GM23338 (cell line): Measurements from ENCODE around the gene CDKN2AIPNL. TPM values are rescaled to one million over a fixed set of nuclear protein-coding genes. Genes with fewer than 3 reads are reported as not detected.

Experiments used
- ATAC-seq: fragments of 200-7000 bp; cut with Tn5 transposase; 3 replicates; pipeline ENCODE4 v1.9.1; 2020
- DNase-seq: peaks from one replicate; pipeline ENCODE4 v3.0.0-alpha.2; 2015; ENCODE audit warnings: low spot score
- H2AFZ ChIP-seq: fragments of 200-600 bp; sonication (generic); 2 replicates; pipeline ENCODE4 v1.8.0; 2016; ENCODE audit warnings: antibody characterized with exemption, mild to moderate bottlenecking, moderate library complexity
- H3F3A ChIP-seq: fragments of 200-600 bp; sonication (generic); replicated peaks from 2 replicates; pipeline ENCODE4 v1.8.0; 2017; ENCODE audit warnings: antibody characterized with exemption, mixed run types, low read depth
- H3K27ac ChIP-seq: fragments of 200-600 bp; sonication (generic); 2 replicates; pipeline ENCODE4 v1.6.1; 2016; ENCODE audit warnings: low read depth
- H3K27me3 ChIP-seq: fragments of 200-600 bp; sonication (generic); 2 replicates; pipeline ENCODE4 v1.8.0; 2016; ENCODE audit warnings: mild to moderate bottlenecking, mixed run types, moderate library complexity; ENCODE audit not compliant: insufficient read depth
- H3K36me3 ChIP-seq: fragments of 200-600 bp; sonication (generic); 2 replicates; pipeline ENCODE4 v1.8.0; 2016; ENCODE audit warnings: mild to moderate bottlenecking; ENCODE audit not compliant: insufficient read depth
- H3K4me1 ChIP-seq: fragments of 200-600 bp; sonication (generic); 2 replicates; pipeline ENCODE4 v1.8.0; 2016; ENCODE audit warnings: mild to moderate bottlenecking, moderate library complexity; ENCODE audit not compliant: insufficient read depth
- H3K4me2 ChIP-seq: fragments of 200-600 bp; sonication (generic); 2 replicates; pipeline ENCODE4 v1.7.1; 2017; ENCODE audit warnings: mixed run types
- H3K4me3 ChIP-seq: fragments of 200-600 bp; sonication (generic); 2 replicates; pipeline ENCODE4 v1.6.1; 2016; ENCODE audit warnings: mixed run types
- H3K79me2 ChIP-seq: fragments of 200-600 bp; sonication (generic); replicated peaks from 2 replicates; pipeline ENCODE4 v1.8.0; 2017; ENCODE audit warnings: mild to moderate bottlenecking; ENCODE audit not compliant: insufficient read depth
- H3K9me2 ChIP-seq: fragments of 200-600 bp; sonication (generic); 2 replicates; pipeline ENCODE4 v1.8.0; 2017; ENCODE audit not compliant: insufficient read depth
- H4K20me1 ChIP-seq: fragments of 200-600 bp; sonication (generic); replicated peaks from 2 replicates; pipeline ENCODE4 v1.8.0; 2017; ENCODE audit warnings: mild to moderate bottlenecking; ENCODE audit not compliant: insufficient read depth
- H3K27ac Mint-ChIP-seq: 2 replicates; pipeline ENCODE4 v1.8.0; 2020; ENCODE audit warnings: inconsistent platforms, mild to moderate bottlenecking, moderate library complexity, mixed read lengths
- H3K27me3 Mint-ChIP-seq: 3 replicates; pipeline ENCODE4 v1.8.0; 2022; ENCODE audit warnings: low read depth, mild to moderate bottlenecking, moderate library complexity, mixed read lengths, inconsistent platforms; ENCODE audit not compliant: insufficient read depth, poor library complexity
- H3K36me3 Mint-ChIP-seq: 3 replicates; pipeline ENCODE4 v1.8.0; 2021; ENCODE audit warnings: low read depth, mild to moderate bottlenecking, inconsistent platforms, moderate library complexity, mixed read lengths
- H3K4me1 Mint-ChIP-seq: 3 replicates; pipeline ENCODE4 v1.8.0; 2020; ENCODE audit warnings: mild to moderate bottlenecking, inconsistent platforms, mixed read lengths
- H3K4me3 Mint-ChIP-seq: 3 replicates; pipeline ENCODE4 v1.8.0; 2021; ENCODE audit warnings: moderate library complexity, mild to moderate bottlenecking, inconsistent platforms, mixed read lengths
- H3K9me3 Mint-ChIP-seq: 3 replicates; pipeline ENCODE4 v1.8.0; 2020; ENCODE audit warnings: moderate library complexity, mild to moderate bottlenecking, inconsistent platforms, mixed read lengths
- CTCF ChIP-seq, 2 experiments: fragments of 200-600 bp in 1 of 2; sonication (generic) in 1 of 2; conservative IDR thresholded peaks; 2 replicates each; pipeline versions ENCODE4 v1.5.1 to v1.6.1; 2016 to 2017; ENCODE audit warnings: antibody characterized with exemption in 2 of 2, low read depth in 2 of 2, mild to moderate bottlenecking in 2 of 2, moderate library complexity in 1 of 2
- EZH2 ChIP-seq: fragments of 200-600 bp; sonication (generic); IDR thresholded peaks from one replicate; pipeline ENCODE4 v1.8.0; 2017; ENCODE audit warnings: antibody characterized with exemption, mild to moderate bottlenecking, low read depth; ENCODE audit not compliant: unreplicated experiment
- EZH2phosphoT487 ChIP-seq: fragments of 200-600 bp; sonication (generic); IDR thresholded peaks from one replicate; pipeline ENCODE4 v1.8.1; 2018; ENCODE audit warnings: antibody characterized with exemption; ENCODE audit not compliant: unreplicated experiment
- JUNB ChIP-seq: IDR thresholded peaks from one replicate; pipeline ENCODE4 v1.6.1; 2016; ENCODE audit warnings: antibody characterized with exemption; ENCODE audit not compliant: unreplicated experiment
- NANOG ChIP-seq: IDR thresholded peaks from 2 replicates; pipeline ENCODE4 v1.6.1; 2016; ENCODE audit warnings: antibody characterized with exemption, borderline replicate concordance
- POLR2AphosphoS5 ChIP-seq: IDR thresholded peaks from 2 replicates; pipeline ENCODE4 v1.6.1; 2016; ENCODE audit warnings: antibody characterized with exemption, low read depth
- REST ChIP-seq: IDR thresholded peaks from one replicate; pipeline ENCODE4 v1.6.1; 2018; ENCODE audit warnings: antibody characterized with exemption; ENCODE audit not compliant: unreplicated experiment
- STAT1 ChIP-seq: IDR thresholded peaks from one replicate; pipeline ENCODE4 v1.6.1; 2016; ENCODE audit warnings: antibody characterized with exemption; ENCODE audit not compliant: unreplicated experiment
- ZNF114 ChIP-seq: fragments of 250-450 bp; sonication (Bioruptor Pico); IDR thresholded peaks from 2 replicates; pipeline ENCODE4 v1.5.0; 2020; ENCODE audit warnings: mild to moderate bottlenecking, moderate library complexity
- ZNF462 ChIP-seq: fragments of 250-450 bp; sonication (Bioruptor Pico); IDR thresholded peaks from 2 replicates; pipeline ENCODE4 v1.5.0; 2020; ENCODE audit warnings: mild to moderate bottlenecking, moderate library complexity
- polyA plus RNA-seq: library from polyadenylated mRNA; unstranded; fragments of >200 nt; fragmentation: Nextera tagmentation; extraction: Ambion mirVana; gene quantifications from 2 replicates; pipeline ENCODE4 v1.2.1, GENCODE V29; 2016
- total RNA-seq: library from RNA; depleted of rRNA; stranded (reverse); fragments of >200 nt; shearing (Covaris generic); gene quantifications from 2 replicates; pipeline ENCODE4 v1.2.3, GENCODE V29; 2014

CDKN2AIPNL gene
- total and polyA plus RNA-seq, 2 experiments from 2014 or later = 53.5 to 79.5 TPM

GRCh38 chr5:134438721-134439123, 27.0 kb upstream of the CDKN2AIPNL start (continued):
- no peak for TF ChIP-seq CTCF (conservative IDR thresholded peaks at IDR 0.05; ENCODE audit: low read depth in 2 of 2)
- TF ChIP-seq POLR2AphosphoS5 = no peak
- no peak for TF ChIP-seq ZNF114
- no peak for TF ChIP-seq EZH2phosphoT487
- no peak for TF ChIP-seq JUNB
- no peak for TF ChIP-seq NANOG

- H3K4me2 ChIP-seq = no peak overlapping the region
- H3K9me3 Mint-ChIP-seq = no peaks in the 10 kb centered on the region; the same call in 2 of the 3 replicates
- H3K27ac Mint-ChIP-seq = peak overlapping the region; percentile 44
- no peaks in the 10 kb centered on the region for H3K36me3 ChIP-seq
- no peaks in the 10 kb centered on the region for H3K27me3 ChIP-seq
- no peaks in the 10 kb centered on the region for H3K79me2 ChIP-seq
- peaks cover 42% of the 10 kb centered on the region for H3K36me3 Mint-ChIP-seq
- no peak overlapping the region for H2AFZ ChIP-seq
- no peak for ATAC-seq
- H3K27ac ChIP-seq = no peak overlapping the region; the same call in 1 of the 2 replicates
- no peak overlapping the region; the same call in 2 of the 3 replicates for H3K4me3 Mint-ChIP-seq
- no peaks in the 10 kb centered on the region for H3F3A ChIP-seq
- peaks cover 41% of the 10 kb centered on the region for H3K4me1 Mint-ChIP-seq
- H4K20me1 ChIP-seq = no peaks in the 10 kb centered on the region
- H3K4me3 ChIP-seq = no peak overlapping the region
- DNase-seq = no peak
- H3K4me1 ChIP-seq = peaks cover 11% of the 10 kb centered on the region; the same call in 1 of the 2 replicates
- H3K9me2 ChIP-seq = peaks cover 3% of the 10 kb centered on the region; the same call in 1 of the 2 replicates
- H3K27me3 Mint-ChIP-seq = peaks cover 8% of the 10 kb centered on the region
- TF ChIP-seq EZH2 (no peak), ZNF462 (CRISPR knock-in tag) (no peak), NANOG (no peak), CTCF (conservative IDR thresholded peaks at IDR 0.05; ENCODE audit: low read depth in 2 of 2) (no peak), STAT1 (no peak), JUNB (no peak), EZH2phosphoT487 (no peak), REST (no peak)
Measured at GRCh38 chr5:134437847-134438581, 26.3 kb upstream of the CDKN2AIPNL start.
